IgD-negative memory B cell (primary cell): ENCODE measurements around the gene ACTL10. TPM values are rescaled to one million over a fixed set of nuclear protein-coding genes. Genes with fewer than 3 reads are reported as not detected.

Source experiments
- H3K27ac Mint-ChIP-seq, 3 donors: one replicate each; pipeline ENCODE4 v1.8.0; 2020 to 2022; ENCODE audit warnings: mild to moderate bottlenecking in 3 of 3, mixed read lengths in 3 of 3, moderate library complexity in 1 of 3
- H3K27me3 Mint-ChIP-seq: one replicate; pipeline ENCODE4 v1.8.0; 2021; ENCODE audit warnings: mixed read lengths
- H3K36me3 Mint-ChIP-seq: one replicate; pipeline ENCODE4 v1.8.0; 2020; ENCODE audit warnings: mild to moderate bottlenecking, mixed read lengths
- H3K4me1 Mint-ChIP-seq, 3 donors: one replicate each; pipeline ENCODE4 v1.8.0; 2020 to 2022; ENCODE audit warnings: mixed read lengths in 3 of 3, mild to moderate bottlenecking in 1 of 3
- H3K4me3 Mint-ChIP-seq, 4 donors: one replicate each; pipeline ENCODE4 v1.8.0; 2020 to 2022; ENCODE audit warnings: mild to moderate bottlenecking in 4 of 4, mixed read lengths in 4 of 4, moderate library complexity in 3 of 4
- H3K9me3 Mint-ChIP-seq, 3 donors: one replicate each; pipeline ENCODE4 v1.8.0; 2020 to 2021; ENCODE audit warnings: mixed read lengths in 3 of 3, mild to moderate bottlenecking in 1 of 3
- polyA plus RNA-seq: library from polyadenylated mRNA; unstranded; fragments of 300-500 nt; fragmentation: Illumina TruSeq; gene quantifications from one replicate; pipeline ENCODE4 v1.2.3, GENCODE V29; 2021

The ACTL10 gene
- polyA plus RNA-seq, 1 donor from 2014 or later = 12.0 TPM

GRCh38 chr20:33701629-33702450 is 35.1 kb downstream of the ACTL10 start:
- Mint-ChIP-seq H3K36me3 (peaks cover 2% of the 10 kb centered on the region), H3K9me3 (no peaks in the 10 kb centered on the region), H3K27ac (no peak overlapping the region), H3K27me3 (no peaks in the 10 kb centered on the region), H3K4me1 (peaks cover 0 to 2% (median 0%) of the 10 kb centered on the region in 3 donors), H3K4me3 (no peak overlapping the region)

- H3K27me3 Mint-ChIP-seq = no peaks in the 10 kb centered on the region
- H3K27ac Mint-ChIP-seq = no peak overlapping the region
- H3K4me3 Mint-ChIP-seq = no peak overlapping the region
- H3K4me1 Mint-ChIP-seq = no peaks in the 10 kb centered on the region
- peaks cover 5% of the 10 kb centered on the region for H3K36me3 Mint-ChIP-seq
- no peaks in the 10 kb centered on the region for H3K9me3 Mint-ChIP-seq
Observed at GRCh38 chr20:33702861-33703260, 36.1 kb downstream of the ACTL10 start.

DNA sequence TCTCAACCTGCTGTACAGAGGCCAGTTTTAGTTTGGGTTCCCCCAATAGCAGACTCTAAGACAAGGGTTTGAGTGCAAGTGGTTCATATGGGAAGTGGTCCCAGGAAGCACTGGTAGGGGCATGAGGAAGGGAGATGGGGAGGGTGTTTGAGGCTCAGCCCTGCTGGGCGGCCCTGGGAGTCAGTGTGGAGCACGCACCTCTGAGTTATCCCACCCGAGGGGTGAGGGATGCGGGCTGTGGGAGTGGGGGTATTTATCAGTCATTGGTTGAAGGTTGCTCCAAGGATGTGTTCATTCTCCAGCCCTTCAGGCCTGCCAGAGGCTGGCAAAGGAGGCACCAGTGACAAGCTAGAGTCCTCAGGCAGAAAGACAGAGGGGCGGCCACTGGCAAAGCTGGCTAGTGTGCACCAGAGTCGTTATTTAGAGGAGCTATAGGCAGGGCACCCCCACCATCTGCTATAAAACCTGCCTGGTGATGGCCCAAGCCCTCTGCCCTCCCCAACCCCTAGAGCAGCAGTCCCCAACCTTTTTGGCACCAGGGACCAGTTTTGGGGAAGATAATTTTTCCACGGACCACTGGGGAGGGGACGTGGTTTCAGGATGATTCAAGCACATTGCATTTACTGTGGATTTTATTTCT is 36.9 kb downstream of the ACTL10 start:
- no peak overlapping the region for H3K27ac Mint-ChIP-seq
- peaks cover 5% of the 10 kb centered on the region for H3K36me3 Mint-ChIP-seq
- no peak overlapping the region for H3K4me3 Mint-ChIP-seq
- no peaks in the 10 kb centered on the region for H3K27me3 Mint-ChIP-seq
- H3K4me1 Mint-ChIP-seq = no peaks in the 10 kb centered on the region
- no peaks in the 10 kb centered on the region for H3K9me3 Mint-ChIP-seq

GRCh38 chr20:33704197-33704924 is 37.6 kb downstream of the ACTL10 start:
- H3K27ac Mint-ChIP-seq = no peak overlapping the region

GRCh38 chr20:33707668-33708067 is 40.9 kb downstream of the ACTL10 start:
- H3K27me3 Mint-ChIP-seq = no peaks in the 10 kb centered on the region
- H3K9me3 Mint-ChIP-seq = no peaks in the 10 kb centered on the region
- H3K4me1 Mint-ChIP-seq = peaks cover 0 to 4% (median 4%) of the 10 kb centered on the region in 3 donors
- H3K27ac Mint-ChIP-seq = no peak overlapping the region
- no peak overlapping the region for H3K4me3 Mint-ChIP-seq
- H3K36me3 Mint-ChIP-seq = peaks cover 9% of the 10 kb centered on the region

More at GRCh38 chr20:33704197-33704924, 37.6 kb downstream of the ACTL10 start:
- no peaks in the 10 kb centered on the region for H3K4me1 Mint-ChIP-seq
- H3K9me3 Mint-ChIP-seq = no peaks in the 10 kb centered on the region
- H3K36me3 Mint-ChIP-seq = peaks cover 5% of the 10 kb centered on the region
- no peaks in the 10 kb centered on the region for H3K27me3 Mint-ChIP-seq
- no peak overlapping the region for H3K4me3 Mint-ChIP-seq

DNA sequence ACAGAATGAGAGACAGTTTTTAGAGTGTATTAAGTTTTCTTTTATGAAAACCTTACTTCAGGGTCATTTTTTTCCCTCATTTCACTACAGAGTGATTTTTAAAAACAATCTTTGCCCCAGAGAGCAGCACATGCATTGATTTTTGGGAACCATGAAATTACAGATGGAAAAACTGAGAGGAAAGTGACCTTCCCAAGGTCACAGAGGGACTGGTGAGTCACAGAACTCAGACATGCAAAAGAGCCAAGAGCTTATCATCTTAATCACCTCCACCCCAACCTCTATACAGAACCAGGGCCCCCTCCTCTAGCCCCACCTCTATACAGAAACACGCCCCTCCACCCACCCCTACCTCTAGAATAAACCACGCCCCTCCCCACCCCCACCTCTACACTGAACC is 42.7 kb downstream of the ACTL10 start:
- no peaks in the 10 kb centered on the region for H3K27me3 Mint-ChIP-seq
- no peaks in the 10 kb centered on the region for H3K9me3 Mint-ChIP-seq
- no peak overlapping the region for H3K4me3 Mint-ChIP-seq
- peaks cover 7% of the 10 kb centered on the region for H3K36me3 Mint-ChIP-seq
- no peak overlapping the region for H3K27ac Mint-ChIP-seq
- H3K4me1 Mint-ChIP-seq = peaks cover 0 to 4% (median 4%) of the 10 kb centered on the region in 3 donors

DNA sequence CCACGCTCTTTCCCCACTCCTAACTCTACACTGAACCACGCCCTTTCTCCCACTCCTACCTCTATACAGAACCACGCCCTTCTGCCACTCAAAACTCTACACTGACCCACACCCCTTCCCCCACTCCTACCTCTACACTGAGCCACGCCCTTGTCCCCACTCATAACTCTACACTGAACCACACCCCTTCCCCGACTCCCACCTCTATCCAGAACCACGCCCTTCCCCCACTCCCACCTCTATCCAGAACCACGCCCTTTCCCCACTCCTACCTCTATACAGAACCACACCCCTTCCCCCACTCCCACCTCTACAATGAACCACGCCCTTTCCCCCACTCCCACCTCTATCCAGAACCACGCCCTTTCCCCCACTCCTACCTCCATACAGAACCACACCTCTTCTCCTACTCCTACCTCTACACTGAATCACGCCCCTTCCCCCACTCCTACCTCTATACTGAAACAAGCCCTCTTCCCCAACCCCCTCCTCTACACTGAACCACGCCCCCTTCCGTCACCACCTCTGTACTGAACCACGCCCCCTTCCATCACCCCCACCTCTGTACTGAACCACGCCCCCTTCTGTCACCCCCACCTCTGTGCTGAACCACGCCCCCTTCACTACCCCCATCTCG is 43.3 kb downstream of the ACTL10 start:
- peak overlapping the region in 1 of 3 donors; percentile 76 for H3K27ac Mint-ChIP-seq
- H3K36me3 Mint-ChIP-seq = peaks cover 7% of the 10 kb centered on the region
- H3K4me3 Mint-ChIP-seq = no peak overlapping the region
- no peaks in the 10 kb centered on the region for H3K27me3 Mint-ChIP-seq
- no peaks in the 10 kb centered on the region for H3K9me3 Mint-ChIP-seq
- H3K4me1 Mint-ChIP-seq = peaks cover 0 to 4% (median 4%) of the 10 kb centered on the region in 3 donors

GRCh38 chr20:33710681-33711445 is 44.1 kb downstream of the ACTL10 start:
- peaks cover 7% of the 10 kb centered on the region for H3K36me3 Mint-ChIP-seq
- H3K4me1 Mint-ChIP-seq = peaks cover 0 to 4% (median 4%) of the 10 kb centered on the region in 3 donors
- no peaks in the 10 kb centered on the region for H3K27me3 Mint-ChIP-seq
- H3K27ac Mint-ChIP-seq = peak overlapping the region in 1 of 3 donors; percentile 71
- no peaks in the 10 kb centered on the region for H3K9me3 Mint-ChIP-seq
- no peak overlapping the region for H3K4me3 Mint-ChIP-seq

DNA sequence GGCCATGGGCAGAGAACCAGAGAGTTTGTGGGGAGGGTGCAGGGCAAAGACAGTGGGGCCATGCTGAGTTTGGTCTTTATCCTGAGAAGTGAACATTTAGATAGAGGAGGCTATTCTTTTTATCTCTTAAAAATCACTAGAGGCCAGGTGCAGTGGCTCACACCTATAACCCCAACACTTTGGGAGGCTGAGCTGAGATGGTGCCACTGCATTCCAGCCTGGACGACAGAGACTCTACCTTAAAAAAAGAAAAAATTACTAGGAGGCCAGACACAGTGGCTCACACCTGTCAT is 44.6 kb downstream of the ACTL10 start:
- H3K4me1 Mint-ChIP-seq = peaks cover 0 to 4% (median 4%) of the 10 kb centered on the region in 3 donors
- H3K4me3 Mint-ChIP-seq = no peak overlapping the region
- no peaks in the 10 kb centered on the region for H3K27me3 Mint-ChIP-seq
- H3K9me3 Mint-ChIP-seq = no peaks in the 10 kb centered on the region
- peaks cover 11% of the 10 kb centered on the region for H3K36me3 Mint-ChIP-seq
- no peak overlapping the region for H3K27ac Mint-ChIP-seq

- peak overlapping the region in 1 of 4 donors; percentile 6 for H3K4me3 Mint-ChIP-seq
- peaks cover 2 to 8% (median 4%) of the 10 kb centered on the region in 3 donors for H3K4me1 Mint-ChIP-seq
- peaks cover 9% of the 10 kb centered on the region for H3K36me3 Mint-ChIP-seq
- no peaks in the 10 kb centered on the region for H3K9me3 Mint-ChIP-seq
- no peak overlapping the region for H3K27ac Mint-ChIP-seq
- no peaks in the 10 kb centered on the region for H3K27me3 Mint-ChIP-seq
Observed at GRCh38 chr20:33713865-33714367, 47.2 kb downstream of the ACTL10 start.

DNA sequence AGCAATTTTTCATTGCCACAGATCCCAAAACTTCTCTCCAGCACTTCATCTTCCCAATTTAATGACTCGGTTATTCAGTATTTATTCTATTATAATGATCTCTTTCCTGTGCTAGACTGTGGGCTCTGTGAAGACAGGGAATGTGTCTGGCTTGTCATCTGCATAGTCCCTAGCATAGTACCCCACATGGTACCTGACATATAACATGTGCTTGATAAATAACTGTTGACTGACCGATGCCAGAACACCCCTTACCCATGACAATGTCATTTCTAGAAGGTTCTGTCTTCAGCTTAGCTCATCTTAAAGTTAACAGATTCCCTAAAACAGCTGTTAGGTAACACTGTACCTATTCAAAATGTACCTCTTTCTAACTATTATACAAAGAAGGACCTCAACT is 49.8 kb downstream of the ACTL10 start:
- Mint-ChIP-seq H3K27me3 (no peaks in the 10 kb centered on the region), H3K9me3 (peaks cover 0 to 2% (median 1%) of the 10 kb centered on the region in 3 donors), H3K4me1 (peaks cover 8 to 11% (median 9%) of the 10 kb centered on the region in 3 donors), H3K36me3 (peaks cover 5% of the 10 kb centered on the region), H3K27ac (no peak overlapping the region), H3K4me3 (no peak overlapping the region)
